ENCODE data around the gene ADCY5. TPM values are rescaled to one million over a fixed set of nuclear protein-coding genes. Genes with fewer than 3 reads are reported as not detected.

Gene ADCY5
- polyA plus RNA-seq, 10 donors: 2.9 to 5.2 (median 3.8) TPM

- DNase-seq: no peak
Measured at GRCh38 chr3:123303976-123304560, 144.8 kb downstream of the ADCY5 start.

GRCh38 chr3:123302961-123303360, 145.9 kb downstream of the ADCY5 start:
- no peak for DNase-seq

GRCh38 chr3:123301331-123302184, 147.3 kb downstream of the ADCY5 start:
- DNase-seq: no peak

- no peak for DNase-seq
Measured at GRCh38 chr3:123300583-123300982, 148.3 kb downstream of the ADCY5 start.

- no peak for DNase-seq
Measured at GRCh38 chr3:123300056-123300455, 148.8 kb downstream of the ADCY5 start.

GRCh38 chr3:123299581-123299980, 149.3 kb downstream of the ADCY5 start:
- DNase-seq: no peak

GRCh38 chr3:123298903-123299302, 150.0 kb downstream of the ADCY5 start:
- DNase-seq: no peak

GRCh38 chr3:123297627-123297899, 151.3 kb downstream of the ADCY5 start:
- DNase-seq: no peak

GRCh38 chr3:123296836-123297626, 151.9 kb downstream of the ADCY5 start:
- no peak for DNase-seq

GRCh38 chr3:123296261-123296660, 152.6 kb downstream of the ADCY5 start:
- DNase-seq: no peak

- no peak for DNase-seq
Measured at GRCh38 chr3:123295901-123296250, 153.0 kb downstream of the ADCY5 start.

GRCh38 chr3:123295171-123295900, 153.6 kb downstream of the ADCY5 start:
- DNase-seq: no peak

- DNase-seq: no peak
Measured at GRCh38 chr3:123294296-123294938, 154.5 kb downstream of the ADCY5 start.

- no peak for DNase-seq
Measured at GRCh38 chr3:123292321-123293310, 156.3 kb downstream of the ADCY5 start.

GRCh38 chr3:123291404-123291803, 157.5 kb downstream of the ADCY5 start:
- DNase-seq: no peak

- no peak for DNase-seq
Measured at GRCh38 chr3:123290962-123291361, 157.9 kb downstream of the ADCY5 start.

- DNase-seq: no peak
Measured at GRCh38 chr3:123290107-123290930, 158.6 kb downstream of the ADCY5 start.

GRCh38 chr3:123289391-123290106, 159.3 kb downstream of the ADCY5 start:
- no peak for DNase-seq

GRCh38 chr3:123287962-123288302, 161.0 kb downstream of the ADCY5 start:
- DNase-seq: no peak
